Stimulated activated memory B cell treated with anti-CD40 and anti-IgM and Interleukin-4, amounts not matched to agents 10 μg/mL and 1 μg/mL and 100 μg/mL, for 72 hours (primary cell): ENCODE data around the gene UBAP1L.

ENCODE experiments used
- ATAC-seq: fragments of 150-1000 bp; cut with Tn5 transposase; 2 replicates; pipeline ENCODE4 v1.10.0; 2021
- H3K27ac Mint-ChIP-seq: one replicate; pipeline ENCODE4 v1.8.0; 2022; ENCODE audit warnings: mild to moderate bottlenecking, mixed read lengths
- H3K27me3 Mint-ChIP-seq: one replicate; pipeline ENCODE4 v1.8.0; 2022; ENCODE audit warnings: mixed read lengths
- H3K36me3 Mint-ChIP-seq: one replicate; pipeline ENCODE4 v1.8.0; 2022; ENCODE audit warnings: mixed read lengths
- H3K4me1 Mint-ChIP-seq: one replicate; pipeline ENCODE4 v1.8.0; 2022; ENCODE audit warnings: mixed read lengths
- H3K4me3 Mint-ChIP-seq: one replicate; pipeline ENCODE4 v1.8.0; 2022; ENCODE audit warnings: mild to moderate bottlenecking, moderate library complexity, mixed read lengths
- H3K9me3 Mint-ChIP-seq: one replicate; pipeline ENCODE4 v1.8.0; 2022; ENCODE audit warnings: mixed read lengths

Gene UBAP1L

DNA sequence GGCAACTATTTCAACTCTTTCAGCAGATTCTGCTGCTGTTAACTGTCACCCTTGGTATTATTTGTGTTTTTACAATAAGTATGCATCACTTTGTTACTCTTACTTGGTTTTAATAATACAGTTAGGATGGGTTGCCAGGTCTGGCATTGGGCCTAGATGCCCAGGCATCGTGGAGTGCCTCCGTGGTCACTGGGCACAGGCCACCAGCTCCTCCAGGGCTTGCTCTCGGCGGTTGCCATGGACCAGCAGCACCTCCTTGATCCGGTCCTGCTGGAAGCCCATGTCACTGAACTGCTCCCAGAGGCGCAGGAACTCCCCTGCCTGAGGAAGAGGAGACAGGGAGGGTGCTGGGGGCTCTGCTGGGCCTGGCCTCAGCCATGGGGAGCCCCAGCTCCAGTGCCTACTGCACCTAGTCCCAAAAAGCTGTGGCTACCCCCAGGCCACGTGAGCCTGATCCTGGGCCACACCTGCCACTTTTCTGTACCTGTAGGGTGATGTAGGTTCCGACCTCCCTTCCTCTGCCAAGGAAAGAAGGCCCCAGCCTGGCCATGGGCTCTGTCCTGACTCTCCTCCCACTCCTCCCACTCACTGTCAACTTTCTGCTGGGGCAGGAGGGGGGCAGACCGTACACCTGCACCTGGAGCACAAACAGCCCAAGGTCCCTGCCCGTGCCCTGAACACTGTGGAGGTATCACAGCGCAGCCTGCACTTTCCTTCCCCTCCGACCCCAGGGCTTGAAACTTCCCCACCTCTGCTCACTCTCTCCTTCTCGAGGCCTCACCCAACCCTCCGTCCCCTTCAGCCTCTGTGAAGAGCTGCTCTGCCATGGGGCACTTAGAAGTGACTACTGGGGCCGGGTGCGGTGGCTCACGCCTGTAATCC, 21.8 kb downstream of the UBAP1L start:
- H3K4me1 Mint-ChIP-seq: no peaks in the 10 kb centered on the region
- H3K9me3 Mint-ChIP-seq: no peaks in the 10 kb centered on the region
- no peak overlapping the region for H3K4me3 Mint-ChIP-seq
- no peaks in the 10 kb centered on the region for H3K27me3 Mint-ChIP-seq
- no peak overlapping the region for H3K27ac Mint-ChIP-seq
- H3K36me3 Mint-ChIP-seq: peaks cover 15% of the 10 kb centered on the region
- no peak for ATAC-seq

DNA sequence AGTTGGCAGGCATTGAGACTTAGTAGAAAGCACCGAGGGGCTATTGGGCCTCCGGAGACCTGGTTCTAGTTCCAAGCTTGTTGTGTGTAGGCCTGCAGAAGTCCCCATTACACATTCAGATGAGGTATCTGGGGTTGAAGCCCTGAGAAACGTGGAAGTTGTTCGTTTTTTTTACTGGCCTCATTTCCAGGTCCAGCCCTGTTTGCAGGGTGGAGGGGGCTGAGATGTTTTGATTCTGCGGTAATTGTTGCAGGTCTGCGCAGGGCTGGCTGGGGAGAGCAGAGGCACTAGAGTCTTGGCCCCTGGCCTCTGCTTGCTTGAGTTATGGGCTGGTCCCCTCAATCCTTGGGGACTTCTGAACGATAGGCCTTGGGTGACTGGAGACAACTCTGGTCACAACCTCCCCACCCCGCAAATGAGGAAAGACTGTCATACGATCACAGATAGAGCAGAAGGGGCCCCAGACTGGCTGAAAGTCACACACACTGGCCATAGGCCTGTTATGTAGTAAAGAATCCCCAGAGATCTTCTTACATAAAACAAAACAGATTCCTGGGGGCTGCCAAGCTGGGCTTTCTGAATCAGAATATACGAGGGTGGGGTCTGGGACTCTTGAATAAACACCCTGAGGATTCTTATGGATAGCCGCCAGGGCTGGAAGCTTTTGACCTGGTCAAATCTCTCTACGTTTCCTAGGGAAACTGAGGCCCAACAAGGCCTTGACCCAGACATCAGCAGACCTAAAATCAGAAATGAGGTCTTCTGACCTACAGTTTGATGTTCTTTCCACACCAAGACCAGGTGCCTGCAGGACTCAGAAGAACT, 22.8 kb downstream of the UBAP1L start:
- Mint-ChIP-seq H3K4me1 (no peaks in the 10 kb centered on the region), H3K27me3 (no peaks in the 10 kb centered on the region), H3K9me3 (no peaks in the 10 kb centered on the region), H3K4me3 (no peak overlapping the region), H3K36me3 (peaks cover 9% of the 10 kb centered on the region), H3K27ac (no peak overlapping the region)
- ATAC-seq: no peak

DNA sequence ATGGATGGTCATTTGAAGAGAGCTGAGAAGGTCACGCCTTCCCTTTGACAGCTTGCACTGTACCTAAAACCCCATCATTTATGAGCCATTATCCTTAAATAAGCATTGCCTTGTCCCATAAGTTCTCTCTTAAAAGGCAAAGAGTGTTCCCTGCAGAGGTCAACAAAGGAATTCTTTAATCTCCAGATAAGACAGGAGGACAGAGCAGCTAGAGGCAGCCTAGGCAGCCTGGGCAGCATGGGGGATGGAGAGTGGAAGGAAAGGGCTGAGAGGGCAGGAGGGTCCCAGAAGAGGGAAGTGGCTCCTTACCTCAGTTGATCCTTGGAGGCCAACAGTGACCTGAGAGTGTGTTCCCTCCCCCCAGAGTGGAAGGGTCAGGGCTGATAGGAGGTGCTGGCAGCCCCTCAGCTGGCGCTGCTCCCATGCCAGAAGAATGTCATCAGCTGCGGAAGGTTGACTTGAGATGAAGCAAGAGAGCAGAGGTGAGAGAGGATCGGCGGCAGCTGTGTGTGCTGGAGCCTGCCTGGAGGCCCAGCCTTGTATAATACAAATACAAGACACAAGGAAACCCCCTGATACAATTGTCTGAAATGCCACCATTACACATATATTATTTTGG, 25.7 kb downstream of the UBAP1L start:
- Mint-ChIP-seq H3K27me3 (peaks cover 15% of the 10 kb centered on the region), H3K27ac (no peak overlapping the region), H3K4me3 (no peak overlapping the region), H3K36me3 (peaks cover 5% of the 10 kb centered on the region), H3K4me1 (no peaks in the 10 kb centered on the region), H3K9me3 (no peaks in the 10 kb centered on the region)
- ATAC-seq: no peak

DNA sequence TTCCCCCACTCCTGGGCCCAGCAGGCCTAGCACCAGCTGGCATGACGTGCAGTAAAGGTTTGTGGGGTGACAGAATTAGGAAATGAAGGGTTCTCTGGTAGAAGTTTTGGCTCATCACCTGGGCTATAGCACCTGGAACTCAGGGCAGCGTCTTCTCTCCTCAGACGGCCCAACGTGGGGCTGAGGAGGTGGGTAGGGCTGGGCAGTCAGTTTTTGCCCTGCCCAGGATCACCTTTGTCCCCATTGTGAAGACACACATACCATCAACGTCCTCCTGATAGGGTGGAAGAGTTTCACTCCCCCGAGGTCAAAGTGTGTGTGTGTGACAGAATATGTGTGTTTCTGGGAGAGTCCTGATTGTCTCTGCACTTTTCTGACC, 26.4 kb downstream of the UBAP1L start:
- Mint-ChIP-seq H3K9me3 (no peaks in the 10 kb centered on the region), H3K27ac (no peak overlapping the region), H3K27me3 (peaks cover 22% of the 10 kb centered on the region)

DNA sequence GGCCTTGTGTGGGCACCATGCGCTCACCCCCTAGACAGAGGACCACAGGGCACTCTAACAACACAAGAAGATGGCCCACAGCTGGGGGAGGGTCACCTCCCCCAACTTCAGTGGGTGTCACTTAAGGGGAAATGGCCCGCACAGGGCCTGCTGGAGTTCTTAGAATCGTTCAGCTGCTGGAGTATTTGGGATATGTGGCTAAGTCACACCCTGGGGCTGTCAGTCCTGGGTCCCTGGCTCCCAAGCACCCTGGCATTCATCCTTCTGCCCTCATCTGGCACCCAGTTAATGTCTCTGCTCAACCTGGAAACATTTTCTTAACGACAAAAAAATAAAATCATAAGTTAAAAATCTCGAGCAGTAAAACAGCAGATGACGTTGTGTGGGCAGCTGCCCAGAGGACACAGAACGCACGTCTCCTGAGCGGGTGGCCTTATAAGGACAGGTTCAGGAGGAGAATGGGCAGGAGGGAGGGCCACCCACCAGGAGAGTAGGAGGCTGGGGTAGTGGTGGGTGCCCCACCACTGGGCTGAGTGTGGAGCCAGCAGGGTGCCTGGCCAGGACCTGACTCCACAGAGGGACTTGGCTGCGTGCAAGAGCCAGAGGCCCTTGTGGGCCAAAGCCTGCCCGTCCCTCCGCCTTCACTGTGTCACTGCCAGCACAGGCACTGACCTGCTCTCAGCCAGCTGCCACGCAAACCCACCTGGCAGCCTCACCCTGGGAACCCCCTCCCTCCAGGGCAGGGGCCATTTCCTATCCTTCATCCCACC, 26.9 kb downstream of the UBAP1L start:
- peaks cover 28% of the 10 kb centered on the region for H3K27me3 Mint-ChIP-seq
- no peak for ATAC-seq
- peaks cover 5% of the 10 kb centered on the region for H3K36me3 Mint-ChIP-seq
- no peaks in the 10 kb centered on the region for H3K9me3 Mint-ChIP-seq
- no peak overlapping the region for H3K27ac Mint-ChIP-seq
- H3K4me1 Mint-ChIP-seq: no peaks in the 10 kb centered on the region
- H3K4me3 Mint-ChIP-seq: no peak overlapping the region

More for the DNA sequence above, 26.4 kb downstream of the UBAP1L start:
- no peak overlapping the region for H3K4me3 Mint-ChIP-seq
- H3K4me1 Mint-ChIP-seq: no peaks in the 10 kb centered on the region
- ATAC-seq: no peak
- peaks cover 5% of the 10 kb centered on the region for H3K36me3 Mint-ChIP-seq

DNA sequence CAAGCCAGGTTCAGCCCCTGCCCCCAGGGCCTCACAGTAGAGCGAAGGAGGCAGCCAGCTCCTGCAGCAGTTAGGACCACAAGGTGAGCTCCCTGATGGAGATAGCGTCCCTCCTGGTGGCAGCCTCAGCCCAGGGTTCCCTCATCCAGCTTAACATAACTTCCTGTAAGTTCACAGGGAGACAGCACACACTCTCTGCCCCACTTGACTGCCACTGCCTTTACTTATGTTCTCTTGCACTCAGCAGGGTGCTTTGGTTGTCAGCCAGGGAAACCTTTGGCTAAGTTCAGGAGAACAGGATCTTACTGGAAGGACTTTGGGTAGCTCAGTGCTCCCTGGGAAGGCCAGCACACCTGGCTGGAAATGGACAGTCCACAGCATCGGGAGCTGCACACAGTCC, 27.6 kb downstream of the UBAP1L start:
- H3K36me3 Mint-ChIP-seq: peaks cover 5% of the 10 kb centered on the region
- H3K27me3 Mint-ChIP-seq: peaks cover 34% of the 10 kb centered on the region
- H3K4me1 Mint-ChIP-seq: no peaks in the 10 kb centered on the region
- H3K4me3 Mint-ChIP-seq: no peak overlapping the region
- H3K9me3 Mint-ChIP-seq: no peaks in the 10 kb centered on the region
- no peak for ATAC-seq
- H3K27ac Mint-ChIP-seq: no peak overlapping the region

DNA sequence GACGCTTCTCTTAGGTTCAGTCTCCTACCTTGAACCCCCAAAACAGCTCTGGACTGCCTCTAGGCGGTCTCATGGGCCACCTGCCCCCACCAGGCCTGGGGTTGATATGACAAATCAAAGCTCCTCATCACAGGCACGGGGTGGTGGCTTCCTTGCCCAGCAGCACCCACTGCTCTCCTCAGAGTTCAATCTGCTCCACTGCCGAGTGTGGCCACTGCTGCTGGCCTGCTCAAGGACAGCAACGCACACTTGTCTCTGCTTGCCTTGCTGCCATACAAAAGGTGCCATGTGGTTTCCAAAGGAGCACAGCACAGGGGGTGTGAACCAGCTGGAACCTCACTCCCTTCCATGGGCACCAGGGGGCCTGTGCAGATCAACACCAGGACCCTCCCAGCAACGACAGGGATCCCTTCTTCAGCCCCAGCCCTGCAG, 28.3 kb downstream of the UBAP1L start:
- H3K4me1 Mint-ChIP-seq: no peaks in the 10 kb centered on the region
- H3K9me3 Mint-ChIP-seq: no peaks in the 10 kb centered on the region
- peaks cover 5% of the 10 kb centered on the region for H3K36me3 Mint-ChIP-seq
- H3K27me3 Mint-ChIP-seq: peaks cover 41% of the 10 kb centered on the region
- no peak overlapping the region for H3K4me3 Mint-ChIP-seq
- no peak overlapping the region for H3K27ac Mint-ChIP-seq
- no peak for ATAC-seq

DNA sequence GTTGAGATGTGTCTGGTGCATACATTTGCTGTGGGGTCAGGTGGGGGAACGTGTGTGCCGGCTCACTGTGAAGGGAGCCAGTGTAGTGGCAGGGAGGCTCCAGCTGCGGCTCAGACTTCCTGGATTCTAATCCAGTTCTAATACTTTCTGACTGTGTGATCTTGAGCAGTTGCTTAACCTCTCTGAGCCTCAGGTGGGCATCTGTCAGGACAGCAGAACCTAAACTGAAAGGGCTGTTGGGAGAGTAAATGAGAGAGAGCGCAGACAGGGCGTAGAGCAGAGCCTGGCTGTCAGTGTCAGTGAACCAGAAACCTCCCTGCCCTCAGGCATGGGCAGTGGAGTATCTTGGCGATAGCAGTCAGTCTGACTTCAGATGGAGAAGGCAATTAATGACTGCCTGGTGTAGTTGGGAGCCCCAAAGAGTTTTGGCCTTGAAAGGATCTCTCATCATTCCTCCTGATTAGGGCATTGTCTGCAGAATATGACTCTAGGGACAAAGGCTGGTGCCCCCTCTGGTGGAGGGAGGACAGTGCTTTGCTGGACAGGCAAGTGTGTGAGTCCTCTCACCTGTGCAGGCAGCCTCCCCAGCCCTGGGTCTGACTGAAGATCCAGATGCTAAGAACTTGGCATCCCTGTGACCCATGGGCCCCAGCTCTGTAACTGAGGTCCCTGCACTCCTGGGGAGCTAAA, 28.9 kb downstream of the UBAP1L start:
- H3K27me3 Mint-ChIP-seq: peaks cover 47% of the 10 kb centered on the region
- ATAC-seq: no peak
- no peaks in the 10 kb centered on the region for H3K4me1 Mint-ChIP-seq
- H3K9me3 Mint-ChIP-seq: no peaks in the 10 kb centered on the region
- H3K27ac Mint-ChIP-seq: no peak overlapping the region
- no peak overlapping the region for H3K4me3 Mint-ChIP-seq
- H3K36me3 Mint-ChIP-seq: peaks cover under 1% of the 10 kb centered on the region

DNA sequence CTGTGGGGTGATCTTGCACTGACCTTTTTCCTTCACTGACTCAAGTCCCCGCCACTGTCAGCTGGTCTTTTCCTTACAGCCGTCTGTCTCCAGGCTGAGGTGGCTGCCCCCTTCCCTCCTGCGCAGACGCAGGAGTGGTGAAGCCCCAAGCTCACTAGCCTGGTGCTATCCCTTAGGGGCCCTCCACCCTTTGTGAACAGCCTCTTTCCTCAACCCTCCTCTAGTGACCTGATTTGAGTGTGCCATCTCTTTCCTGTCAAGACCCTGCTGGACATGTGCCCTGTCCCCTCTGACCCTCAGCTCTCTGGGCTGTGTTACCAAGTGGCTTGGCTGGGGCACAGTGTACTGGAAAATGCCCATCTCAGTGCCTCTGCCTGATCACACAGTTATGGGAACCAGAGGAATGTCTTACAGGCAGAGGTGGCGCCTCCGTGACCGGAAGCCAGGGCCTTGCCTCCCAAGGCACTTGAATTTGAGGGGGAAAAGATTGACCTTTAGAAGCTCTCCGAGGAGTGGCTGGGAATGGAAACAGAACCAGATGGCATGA, 29.7 kb downstream of the UBAP1L start:
- no peak overlapping the region for H3K4me3 Mint-ChIP-seq
- H3K36me3 Mint-ChIP-seq: no peaks in the 10 kb centered on the region
- ATAC-seq: no peak
- H3K9me3 Mint-ChIP-seq: no peaks in the 10 kb centered on the region
- H3K27me3 Mint-ChIP-seq: peaks cover 47% of the 10 kb centered on the region
- no peaks in the 10 kb centered on the region for H3K4me1 Mint-ChIP-seq
- no peak overlapping the region for H3K27ac Mint-ChIP-seq

DNA sequence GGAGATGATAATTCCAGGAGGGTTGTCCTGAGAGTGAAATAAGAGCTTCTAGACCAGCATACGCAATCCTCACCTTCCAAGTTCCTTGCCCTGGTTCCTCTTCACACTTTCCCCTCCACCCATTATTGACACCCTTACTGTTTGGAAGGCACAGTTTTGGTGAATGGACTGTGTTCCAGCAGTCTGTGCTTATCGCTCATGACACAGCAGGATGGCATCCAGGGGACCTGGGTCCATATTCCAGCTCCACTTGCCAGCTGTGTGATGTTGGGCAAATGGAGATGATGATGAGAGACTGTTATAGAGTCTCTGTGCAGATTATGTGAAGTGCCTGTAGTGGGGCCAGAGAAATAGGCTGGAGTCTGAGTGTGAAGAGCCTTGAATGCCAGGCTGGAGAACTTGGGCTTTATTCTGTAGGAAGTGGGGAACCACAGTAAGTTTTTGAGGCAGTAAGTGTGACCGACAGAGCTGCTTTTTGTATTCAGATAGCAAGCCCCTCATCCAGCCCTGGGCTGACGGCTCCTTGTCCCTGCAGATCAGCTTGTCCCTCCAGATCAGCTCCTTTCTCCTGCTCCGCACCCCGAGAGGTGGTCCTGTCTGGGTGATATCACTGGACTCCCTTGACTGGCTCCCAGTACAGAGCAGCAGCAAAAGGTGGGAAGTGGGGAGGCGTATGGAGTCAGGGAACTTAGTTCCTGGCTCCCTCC, 30.3 kb downstream of the UBAP1L start:
- Mint-ChIP-seq H3K36me3 (no peaks in the 10 kb centered on the region), H3K9me3 (no peaks in the 10 kb centered on the region), H3K27me3 (peaks cover 47% of the 10 kb centered on the region), H3K4me3 (no peak overlapping the region), H3K4me1 (no peaks in the 10 kb centered on the region), H3K27ac (no peak overlapping the region)
- no peak for ATAC-seq

DNA sequence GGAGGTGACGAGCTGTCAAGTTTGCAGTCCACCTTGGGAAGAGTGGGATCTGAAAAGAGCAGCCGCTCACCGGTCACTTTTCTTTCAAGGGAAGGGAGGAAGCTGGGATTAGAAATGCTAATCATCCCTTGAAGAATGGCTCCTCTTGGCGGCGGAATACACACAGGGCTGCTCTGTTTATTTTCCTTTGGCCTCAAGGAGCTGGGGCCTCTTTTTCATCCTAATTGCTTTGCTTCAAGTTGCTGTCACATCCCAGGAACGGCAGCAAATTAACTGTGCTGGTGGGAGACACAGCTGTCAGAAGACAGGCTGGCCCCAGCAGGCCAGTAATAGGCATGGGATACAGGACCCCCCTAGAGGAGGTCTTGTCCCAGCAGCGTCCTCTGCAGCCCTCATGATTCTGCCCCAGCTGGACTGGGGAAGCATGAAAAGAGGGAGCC, 31.7 kb downstream of the UBAP1L start:
- ATAC-seq: no peak
- Mint-ChIP-seq H3K4me1 (peaks cover 2% of the 10 kb centered on the region), H3K9me3 (no peaks in the 10 kb centered on the region), H3K36me3 (no peaks in the 10 kb centered on the region), H3K27ac (no peak overlapping the region), H3K27me3 (peaks cover 60% of the 10 kb centered on the region), H3K4me3 (no peak overlapping the region)

DNA sequence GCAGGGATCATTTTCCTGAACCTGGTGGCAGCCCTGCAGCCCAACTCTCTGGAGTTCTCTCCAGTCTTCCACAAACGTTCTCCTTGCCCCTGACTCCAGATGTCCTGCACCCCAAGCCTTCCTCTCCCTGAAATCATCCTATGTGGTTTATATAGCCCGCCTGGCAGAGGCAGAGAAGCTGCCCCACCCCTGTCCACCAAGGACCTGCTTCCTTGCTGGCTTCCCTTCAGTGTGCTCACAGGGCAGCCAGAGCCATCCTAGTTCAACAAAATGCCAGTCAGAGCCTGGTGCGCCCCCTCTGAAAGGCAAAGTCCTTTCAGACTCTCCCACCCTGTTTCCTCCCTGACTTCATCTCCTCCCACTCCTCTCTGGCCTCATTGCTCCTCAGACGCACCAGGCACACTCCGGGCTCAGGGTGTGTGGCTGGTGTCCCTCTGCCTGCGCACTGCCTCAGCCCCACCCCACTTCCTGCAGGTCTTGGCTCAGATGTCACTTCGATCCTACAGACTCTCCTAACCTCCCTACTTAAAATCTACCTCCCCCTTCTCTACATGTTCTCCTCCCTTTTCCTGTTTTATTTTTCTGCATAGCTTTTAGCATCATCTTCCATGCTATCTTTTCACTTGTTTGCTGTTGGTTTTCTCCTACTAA, 32.6 kb downstream of the UBAP1L start:
- no peak overlapping the region for H3K27ac Mint-ChIP-seq

DNA sequence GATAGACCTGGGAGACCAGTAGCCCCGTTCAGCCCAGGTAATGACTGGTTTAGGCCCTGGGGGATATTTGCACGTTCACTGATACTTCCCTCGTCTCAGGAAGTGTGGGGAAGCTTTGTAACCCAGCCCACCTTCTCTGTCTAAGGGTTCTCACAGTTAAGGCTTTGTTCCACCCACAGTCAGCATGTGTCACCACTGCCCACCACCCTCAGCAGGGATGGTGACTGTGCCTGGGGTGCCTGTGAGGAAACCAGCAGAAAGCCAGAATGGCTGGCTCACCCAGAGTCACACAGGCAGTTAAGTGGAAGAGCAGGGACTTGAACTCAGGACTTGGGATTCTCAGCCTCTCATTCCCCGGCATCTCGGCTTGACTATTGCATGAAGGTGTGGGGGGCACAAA, 33.2 kb downstream of the UBAP1L start:
- Mint-ChIP-seq H3K27ac (no peak overlapping the region), H3K4me3 (no peak overlapping the region), H3K4me1 (peaks cover 10% of the 10 kb centered on the region), H3K27me3 (peaks cover 70% of the 10 kb centered on the region), H3K9me3 (no peaks in the 10 kb centered on the region), H3K36me3 (no peaks in the 10 kb centered on the region)
- ATAC-seq: no peak

More for the DNA sequence above, 32.6 kb downstream of the UBAP1L start:
- H3K27me3 Mint-ChIP-seq: peaks cover 68% of the 10 kb centered on the region
- peaks cover 10% of the 10 kb centered on the region for H3K4me1 Mint-ChIP-seq
- ATAC-seq: no peak
- no peaks in the 10 kb centered on the region for H3K9me3 Mint-ChIP-seq
- H3K4me3 Mint-ChIP-seq: no peak overlapping the region
- no peaks in the 10 kb centered on the region for H3K36me3 Mint-ChIP-seq
